Breast epithelium (tissue), 3 donors: ENCODE measurements around the gene HOXD4.

ENCODE experiments used
- CTCF ChIP-seq, 3 donors: fragments of 450-650 bp; IDR thresholded peaks; one replicate each; pipeline ENCODE4 v1.5.1; 2016 to 2017; ENCODE audit warnings: antibody characterized with exemption in 3 of 3, mild to moderate bottlenecking in 3 of 3, moderate library complexity in 3 of 3
- POLR2A ChIP-seq: fragments of 450-650 bp; IDR thresholded peaks from one replicate; pipeline ENCODE4 v1.6.1; 2016; ENCODE audit warnings: antibody characterized with exemption, mild to moderate bottlenecking, moderate library complexity
- POLR2AphosphoS5 ChIP-seq, 3 donors: sonication (generic); formaldehyde crosslinking; IDR thresholded peaks; one replicate each; pipeline ENCODE4 v1.6.1; 2017; ENCODE audit warnings: antibody characterized with exemption in 3 of 3

GRCh38 chr2:176192351-176192750 is 41.0 kb downstream of the HOXD4 start:
- TF ChIP-seq POLR2A (no peak), CTCF (IDR thresholded peaks at IDR 0.05) (no peak), POLR2AphosphoS5 (IDR thresholded peaks at IDR 0.05) (no peak)
